GM21717 (cell line): ENCODE measurements around the gene MYO18B.

Experiments used
- ATAC-seq: cut with Tn5 transposase; IDR thresholded peaks from one replicate; pipeline ENCODE4 v1.9.1; 2021; ENCODE audit warnings: mild to moderate bottlenecking, moderate library complexity; ENCODE audit not compliant: unreplicated experiment

MYO18B gene

GRCh38 chr22:25747245-25747944 is 5.4 kb downstream of the MYO18B start:
- ATAC-seq = no peak

- ATAC-seq = no peak
These were observed 6.2 kb downstream of the MYO18B start for GRCh38 chr22:25748140-25748539.

GRCh38 chr22:25748704-25749103 is 6.7 kb downstream of the MYO18B start:
- no peak for ATAC-seq

- peak; percentile 79 for ATAC-seq
These were observed 7.6 kb downstream of the MYO18B start for GRCh38 chr22:25749420-25750169.

- ATAC-seq = no peak
These were observed 8.7 kb downstream of the MYO18B start for GRCh38 chr22:25750569-25751173.

GRCh38 chr22:25751174-25751581 is 9.2 kb downstream of the MYO18B start:
- ATAC-seq = no peak

GRCh38 chr22:25752615-25753214 is 10.7 kb downstream of the MYO18B start:
- no peak for ATAC-seq

GRCh38 chr22:25753252-25753651 is 11.3 kb downstream of the MYO18B start:
- ATAC-seq = no peak

GRCh38 chr22:25754527-25755202 is 12.7 kb downstream of the MYO18B start:
- no peak for ATAC-seq

- no peak for ATAC-seq
These were observed 15.7 kb downstream of the MYO18B start for GRCh38 chr22:25757686-25758085.

- no peak for ATAC-seq
These were observed 16.3 kb downstream of the MYO18B start for GRCh38 chr22:25758316-25758715.

GRCh38 chr22:25759825-25760231 is 17.8 kb downstream of the MYO18B start:
- no peak for ATAC-seq

- ATAC-seq = no peak
These were observed 18.3 kb downstream of the MYO18B start for GRCh38 chr22:25760294-25760693.

GRCh38 chr22:25760848-25761595 is 19.0 kb downstream of the MYO18B start:
- ATAC-seq = no peak

- ATAC-seq = no peak
These were observed 20.2 kb downstream of the MYO18B start for GRCh38 chr22:25762147-25762546.

- ATAC-seq = no peak
These were observed 21.3 kb downstream of the MYO18B start for GRCh38 chr22:25763239-25763777.

GRCh38 chr22:25764270-25765015 is 22.5 kb downstream of the MYO18B start:
- no peak for ATAC-seq

GRCh38 chr22:25765016-25765367 is 23.0 kb downstream of the MYO18B start:
- no peak for ATAC-seq

- no peak for ATAC-seq
These were observed 23.8 kb downstream of the MYO18B start for GRCh38 chr22:25765801-25766200.
